ENCODE measurements around the gene GTF2F2.

- no peak for TF ChIP-seq CTCF (optimal IDR thresholded peaks at IDR 0.05 in 1 of 3, IDR thresholded peaks at IDR 0.05 in 1 of 3, conservative IDR thresholded peaks at IDR 0.05 in 1 of 3; ENCODE audit: extremely low read depth in 1 of 3, insufficient read depth in 2 of 3, low read length in 3 of 3)
- no peak for TF ChIP-seq EZH2 (IDR thresholded peaks at IDR 0.05; ENCODE audit: low read length)
Observed at GRCh38 chr13:45107539-45107938, 12.8 kb upstream of the GTF2F2 start.
